CD4-positive, alpha-beta T cell treated with Interleukin-12 subunit alpha and Interleukin-12 subunit beta, for 1 hour (primary cell): ENCODE measurements around the gene NTF3.

Experiments used
- DNase-seq: peaks from one replicate; pipeline ENCODE4 v3.0.0-alpha.2; 2020

Gene NTF3

GRCh38 chr12:5432011-5432400 is at the start of gene NTF3:
Gene NTF3, plus strand, starts transcription at chr12:5432108. Its CDS starts 217 bp downstream, at chr12:5432325.
- DNase-seq = no peak

- no peak for DNase-seq
Observed at GRCh38 chr12:5384015-5384414, 47.9 kb upstream of the NTF3 start.

- no peak for DNase-seq
Observed at GRCh38 chr12:5388581-5389535, 43.0 kb upstream of the NTF3 start.

GRCh38 chr12:5390174-5390799 is 41.6 kb upstream of the NTF3 start:
- no peak for DNase-seq

DNA sequence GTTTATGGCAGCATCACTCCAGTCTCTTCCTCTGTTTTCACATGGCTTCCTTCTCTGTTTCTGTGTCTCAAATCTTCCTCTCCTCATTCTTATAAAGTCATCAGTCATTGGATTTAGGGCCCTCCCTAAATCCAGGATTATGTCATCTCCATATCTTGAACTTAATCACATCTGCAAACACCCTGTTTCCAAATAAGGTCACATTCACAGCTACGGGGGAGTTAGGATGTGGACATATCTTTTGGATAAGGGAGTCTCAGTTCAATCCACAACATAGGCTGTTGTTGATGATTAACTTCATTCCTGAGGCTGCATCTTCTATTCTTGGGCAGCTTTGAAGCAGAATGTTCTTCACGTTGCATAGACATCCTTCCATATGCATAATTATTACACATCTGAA is 40.3 kb upstream of the NTF3 start:
- DNase-seq = no peak

GRCh38 chr12:5392961-5393360 is 38.9 kb upstream of the NTF3 start:
- DNase-seq = no peak

- no peak for DNase-seq
Observed at GRCh38 chr12:5395443-5396271, 36.3 kb upstream of the NTF3 start.

- no peak for DNase-seq
Observed at GRCh38 chr12:5396541-5396940, 35.4 kb upstream of the NTF3 start.

- DNase-seq = no peak
Observed at GRCh38 chr12:5399266-5399665, 32.6 kb upstream of the NTF3 start.

DNA sequence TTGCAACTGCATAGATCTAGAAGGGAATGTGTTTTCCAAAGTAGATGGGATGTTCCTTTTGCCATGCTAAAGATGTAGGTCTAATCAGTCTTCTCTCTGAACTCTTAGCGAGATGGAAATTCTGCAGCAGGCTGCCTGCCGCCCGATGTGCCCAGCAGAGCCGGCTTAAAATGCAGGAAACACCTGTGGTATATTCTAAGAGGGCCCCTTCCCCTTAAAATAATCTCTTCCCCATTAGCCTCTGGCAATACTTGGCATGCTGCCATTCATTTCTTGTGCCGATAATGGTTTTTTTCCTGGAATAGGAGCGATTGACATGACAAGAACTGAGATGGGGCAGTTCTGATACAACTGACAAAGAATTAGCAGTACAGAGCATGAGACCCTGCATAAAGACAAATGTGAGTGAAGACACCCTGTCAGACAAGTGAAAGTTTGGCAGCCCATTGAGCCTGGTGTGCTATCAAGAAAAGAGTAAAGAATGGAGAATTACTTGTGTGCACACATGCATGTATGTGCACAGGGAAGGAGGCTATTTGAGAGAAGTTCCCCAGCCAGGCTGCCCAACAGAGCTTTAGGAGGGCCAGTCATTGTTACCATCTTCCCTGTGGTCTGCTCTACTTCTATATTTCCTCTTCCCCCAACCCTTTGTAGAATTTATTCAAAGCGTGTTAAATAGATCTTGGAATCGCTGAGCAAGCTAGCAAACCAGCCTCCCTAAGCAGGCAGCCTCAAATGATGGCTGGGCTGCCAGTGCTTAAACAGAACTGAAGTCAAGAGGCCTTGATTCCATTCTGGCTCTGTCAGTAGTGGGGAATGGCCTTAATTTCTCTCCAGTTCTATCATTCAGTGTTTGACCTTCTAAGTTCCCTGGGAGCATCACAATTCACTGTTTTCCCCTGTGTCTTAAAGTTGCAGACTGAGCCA is 29.6 kb upstream of the NTF3 start:
- DNase-seq = no peak

- no peak for DNase-seq
Observed at GRCh38 chr12:5403411-5403810, 28.5 kb upstream of the NTF3 start.

DNA sequence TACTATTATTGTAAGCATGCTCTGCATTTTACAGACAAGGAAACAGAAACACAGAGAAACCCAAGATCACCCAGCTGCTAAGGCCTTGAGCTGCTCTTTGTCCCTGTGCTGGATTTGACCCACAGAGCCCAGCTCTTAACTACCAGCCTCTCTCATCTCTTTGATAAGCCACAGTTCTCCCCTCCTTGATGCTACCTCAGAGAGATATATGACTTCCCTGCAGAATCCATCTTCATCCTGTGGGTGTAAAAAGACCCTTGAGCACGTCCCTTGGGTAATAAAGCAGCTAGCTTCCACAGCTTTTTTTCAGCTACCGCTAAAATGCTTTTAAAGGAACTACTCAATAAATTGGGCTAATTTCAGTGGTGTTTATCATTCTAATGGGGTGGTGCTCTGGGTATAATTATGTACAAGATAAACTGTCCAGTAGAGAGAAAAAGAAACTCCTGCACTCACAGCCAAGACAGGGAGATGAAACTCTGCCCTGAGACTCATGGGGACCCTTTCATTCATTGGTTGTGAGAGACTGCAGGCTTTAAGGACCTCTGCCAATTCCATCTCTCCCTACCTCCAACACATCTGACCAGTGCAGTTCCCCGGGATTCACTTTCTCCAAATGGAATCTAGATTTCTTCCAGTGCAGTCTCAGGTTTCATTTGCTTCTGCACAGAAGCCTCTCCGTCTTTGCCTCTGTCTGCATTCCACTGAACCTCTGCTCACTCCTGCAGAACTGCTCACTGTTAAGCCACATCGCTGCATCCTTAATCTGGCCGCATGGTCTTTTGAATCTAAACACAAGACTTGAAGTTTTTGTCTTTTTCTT is 24.7 kb upstream of the NTF3 start:
- DNase-seq = no peak

DNA sequence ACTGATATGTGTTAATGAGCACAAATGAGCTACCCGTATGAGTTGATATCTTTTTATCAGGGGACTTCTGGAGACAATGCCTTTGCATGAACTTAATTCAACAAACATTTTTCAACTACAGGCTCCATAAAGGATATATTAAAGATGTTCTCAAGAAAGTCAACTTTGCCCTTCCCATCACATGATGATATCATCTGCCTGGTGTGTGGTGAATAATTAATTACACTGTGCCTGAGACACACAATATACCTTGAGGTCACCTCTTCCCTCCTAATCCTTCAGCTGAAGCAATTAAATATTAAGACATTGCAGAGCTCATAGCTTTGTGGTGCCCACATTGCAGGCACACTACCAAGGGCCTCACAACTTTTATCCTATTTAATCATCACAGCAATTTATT is 22.3 kb upstream of the NTF3 start:
- DNase-seq = no peak

- no peak for DNase-seq
Observed at GRCh38 chr12:5416571-5416970, 15.3 kb upstream of the NTF3 start.

DNA sequence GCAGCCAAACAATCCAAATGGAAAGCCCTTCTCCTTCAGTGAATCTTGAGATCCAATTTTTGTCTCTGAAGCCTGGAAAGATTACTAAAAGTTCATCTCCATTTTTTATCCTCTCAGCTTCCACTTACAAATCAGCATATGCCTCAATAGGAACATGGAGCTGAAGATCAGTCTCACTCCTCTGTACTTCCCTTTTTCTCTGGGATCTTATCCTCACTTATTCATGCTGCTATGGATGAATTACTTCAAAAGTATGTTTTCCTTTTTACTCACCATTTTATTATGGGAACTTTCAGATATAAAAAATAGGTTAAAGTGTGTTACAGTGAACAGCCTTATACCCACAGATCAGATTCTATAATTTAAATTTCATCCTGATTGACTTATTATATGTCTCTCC is 14.4 kb upstream of the NTF3 start:
- DNase-seq = no peak

DNA sequence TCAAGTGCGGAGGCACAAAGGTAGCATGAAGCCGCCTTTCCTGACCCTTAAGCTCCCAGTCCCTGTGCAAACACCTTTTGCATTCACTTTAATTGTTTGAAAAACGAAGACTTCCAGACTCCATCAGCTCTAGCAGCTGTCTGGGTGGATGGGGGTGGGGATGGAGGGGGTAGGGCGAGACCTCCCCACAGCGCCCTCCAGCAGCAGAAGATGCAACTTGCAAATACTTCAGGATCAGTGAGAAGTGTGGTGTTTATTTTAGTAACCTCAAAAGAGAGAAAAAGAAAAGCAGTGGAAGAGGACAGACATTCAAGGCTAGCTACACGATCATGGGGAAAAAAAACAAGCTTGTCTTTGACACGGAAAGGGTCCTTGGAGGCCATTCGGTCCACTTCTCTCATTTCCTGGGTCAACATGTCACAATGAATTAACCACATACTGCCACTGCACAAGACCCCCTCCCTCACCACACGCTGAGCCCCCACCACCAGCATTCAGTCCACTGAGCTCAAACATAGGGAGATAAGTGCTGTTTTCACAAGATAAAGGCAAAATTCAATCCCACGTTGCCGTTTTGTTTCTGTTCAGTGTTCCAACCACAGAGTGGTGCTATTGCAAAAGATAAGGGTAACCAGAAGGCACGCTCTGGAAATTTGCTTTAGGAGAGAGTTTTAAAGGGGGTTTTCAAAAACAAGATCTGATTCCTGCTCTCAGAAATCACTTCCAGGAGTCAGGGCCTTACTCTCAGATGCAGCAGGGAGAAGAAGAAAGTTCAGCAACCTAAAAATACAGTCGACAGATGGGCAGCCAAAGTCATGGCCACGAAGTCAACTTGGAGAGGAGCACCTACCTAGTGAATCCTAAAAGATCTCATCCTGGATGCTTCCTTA is 3.3 kb upstream of the NTF3 start:
- DNase-seq = no peak

GRCh38 chr12:5429741-5430557 is 2.0 kb upstream of the NTF3 start:
- no peak for DNase-seq

GRCh38 chr12:5430641-5431603 is 986 bp upstream of the NTF3 start:
- DNase-seq = no peak
